T-cell (primary cell): ENCODE results near the gene SAPCD2. TPM values are rescaled to one million over a fixed set of nuclear protein-coding genes. Genes with fewer than 3 reads are reported as not detected.

Source experiments
- ATAC-seq, 4 experiments: fragments of 200-7000 bp in 3 of 4; fragments of 150-1000 bp in 1 of 4; cut with Tn5 transposase; replicated peaks in 1 of 4; 1 replicate in 3 of 4; 2 replicates in 1 of 4; pipeline ENCODE4 v1.10.0; 2021; ENCODE audit warnings: moderate library complexity in 3 of 4, mild to moderate bottlenecking in 2 of 4, moderate number of reproducible peaks in 1 of 4
- CTCF ChIA-PET, 2 donors: fragments of 300-600 bp; sonication (Branson Sonifier 250); formaldehyde crosslinking; loops; one replicate each; lab custom pipeline; 2022; ENCODE audit warnings: antibody characterized with exemption in 2 of 2; lab: Charles Lee
- POLR2A ChIA-PET, 2 donors: fragments of 300-600 bp; sonication (Branson Sonifier 250); formaldehyde crosslinking; loops; one replicate each; lab custom pipeline; 2022; ENCODE audit warnings: antibody characterized with exemption in 2 of 2; lab: Charles Lee
- DNase-seq, 35 experiments: peaks; one replicate each; pipeline versions ENCODE4 v3.0.0 to v3.0.0-alpha.2; 2013 to 2023
- H3K27ac ChIP-seq: one replicate; pipeline ENCODE4 v1.5.1; 2013; ENCODE audit warnings: low read length
- H3K27me3 ChIP-seq, 2 experiments: replicated peaks in 1 of 2; 1 replicate in 1 of 2; 2 replicates in 1 of 2; pipeline versions ENCODE4 v1.6.1 to v1.7.0; 2013; ENCODE audit warnings: low read length in 1 of 2, mixed read lengths in 1 of 2; ENCODE audit not compliant: control insufficient read depth in 2 of 2, insufficient read depth in 2 of 2; ENCODE audit errors: extremely low read depth in 1 of 2
- H3K36me3 ChIP-seq, 2 donors: 1 replicate in 1 of 2; 2 replicates in 1 of 2; pipeline versions ENCODE4 v1.6.1 to v1.7.0; 2013; ENCODE audit warnings: low read length in 1 of 2; ENCODE audit not compliant: control insufficient read depth in 2 of 2, insufficient read depth in 1 of 2; ENCODE audit errors: extremely low read depth in 1 of 2
- H3K4me1 ChIP-seq, 2 experiments: 1 replicate in 1 of 2; 2 replicates in 1 of 2; pipeline versions ENCODE4 v1.6.1 to v1.7.0; 2013; ENCODE audit warnings: low read length in 2 of 2, mixed read lengths in 1 of 2; ENCODE audit not compliant: insufficient read depth in 2 of 2, control insufficient read depth in 1 of 2; ENCODE audit errors: extremely low read depth in 1 of 2
- H3K4me3 ChIP-seq, 2 donors: 1 replicate in 1 of 2; 2 replicates in 1 of 2; pipeline versions ENCODE4 v1.5.1 to v1.7.0; 2013; ENCODE audit warnings: mild to moderate bottlenecking in 2 of 2, low read length in 1 of 2, moderate library complexity in 1 of 2; ENCODE audit not compliant: control insufficient read depth in 1 of 2; ENCODE audit errors: extremely low read depth in 1 of 2
- H3K9me3 ChIP-seq: 2 replicates; pipeline ENCODE4 v1.7.0; 2013
- H3K27ac Mint-ChIP-seq, 2 donors: one replicate each; pipeline ENCODE4 v1.8.0; 2020 to 2021; ENCODE audit warnings: mild to moderate bottlenecking in 2 of 2, mixed read lengths in 2 of 2
- H3K27me3 Mint-ChIP-seq, 2 donors: one replicate each; pipeline ENCODE4 v1.8.0; 2021 to 2022; ENCODE audit warnings: mixed read lengths in 2 of 2
- H3K36me3 Mint-ChIP-seq: one replicate; pipeline ENCODE4 v1.8.0; 2021; ENCODE audit warnings: mixed read lengths
- H3K4me1 Mint-ChIP-seq, 3 donors: one replicate each; pipeline ENCODE4 v1.8.0; 2020 to 2022; ENCODE audit warnings: mixed read lengths in 3 of 3, mild to moderate bottlenecking in 1 of 3
- H3K4me3 Mint-ChIP-seq, 3 donors: one replicate each; pipeline ENCODE4 v1.8.0; 2020 to 2022; ENCODE audit warnings: mild to moderate bottlenecking in 3 of 3, mixed read lengths in 3 of 3, moderate library complexity in 3 of 3
- H3K9me3 Mint-ChIP-seq, 3 donors: one replicate each; pipeline ENCODE4 v1.8.0; 2020 to 2022; ENCODE audit warnings: mixed read lengths in 3 of 3
- WGBS: methylation state at CpG from one replicate; pipeline ENCODE4 v1.1.5; 2013; ENCODE audit warnings: missing lambda C conversion rate; ENCODE audit not compliant: insufficient coverage; 5-methylcytosine and 5-hydroxymethylcytosine counted together
- total RNA-seq, 35 experiments: library from RNA in 6 of 35; stranded (reverse) in 6 of 35; fragments of 120-200 nt in 1 of 35; gene quantifications; one replicate each; pipeline versions ENCODE4 v1.2.1 to v1.2.4 and lab custom pipeline; 2013 to 2026

The SAPCD2 gene
- total RNA-seq, 5 donors from 2014 or later (not counting 1 experiment from before 2014, with no cell fraction given): 0.33 to 1.0 (median 0.83) TPM

DNA sequence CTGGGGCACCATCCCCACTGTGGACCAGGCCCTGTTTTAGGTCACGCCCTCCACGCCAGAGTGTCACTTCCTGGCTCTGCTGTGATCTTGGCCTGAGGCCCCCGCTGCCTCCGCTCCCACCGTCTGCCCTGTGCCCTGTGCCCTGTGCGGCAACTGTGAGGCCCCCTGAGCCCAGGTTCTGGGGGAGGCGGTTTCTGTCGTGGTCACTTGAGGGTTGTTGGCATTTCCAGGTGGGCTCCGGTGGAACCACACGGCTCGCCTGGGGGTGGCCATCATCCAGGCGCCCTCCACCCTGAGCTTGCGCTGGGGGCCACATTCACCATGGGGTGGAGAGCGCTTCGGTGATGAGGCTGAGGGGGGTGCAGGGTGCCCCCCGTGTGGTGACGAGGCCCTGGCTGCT is 37.6 kb upstream of the SAPCD2 start:
- Mint-ChIP-seq H3K27ac (no peak overlapping the region), H3K27me3 (no peaks in the 10 kb centered on the region), H3K4me1 (peaks cover 0 to 2% (median 0%) of the 10 kb centered on the region in 3 donors), H3K36me3 (peaks cover 10% of the 10 kb centered on the region), H3K9me3 (no peaks in the 10 kb centered on the region), H3K4me3 (no peak overlapping the region)
- H3K9me3 ChIP-seq: no peaks in the 10 kb centered on the region
- POLR2A ChIA-PET: no interaction called here
- peaks cover 0 to 13% of the 10 kb centered on the region in 2 experiments for H3K4me1 ChIP-seq
- no peak overlapping the region for H3K4me3 ChIP-seq
- DNase-seq: no peak
- H3K36me3 ChIP-seq: peaks cover 36 to 91% of the 10 kb centered on the region in 2 donors
- 97% methylated on average over 14 of the region's 17 CpGs for WGBS
- ATAC-seq: no peak
- H3K27me3 ChIP-seq: no peaks in the 10 kb centered on the region
- H3K27ac ChIP-seq: no peak overlapping the region
- CTCF ChIA-PET: no interaction called here

DNA sequence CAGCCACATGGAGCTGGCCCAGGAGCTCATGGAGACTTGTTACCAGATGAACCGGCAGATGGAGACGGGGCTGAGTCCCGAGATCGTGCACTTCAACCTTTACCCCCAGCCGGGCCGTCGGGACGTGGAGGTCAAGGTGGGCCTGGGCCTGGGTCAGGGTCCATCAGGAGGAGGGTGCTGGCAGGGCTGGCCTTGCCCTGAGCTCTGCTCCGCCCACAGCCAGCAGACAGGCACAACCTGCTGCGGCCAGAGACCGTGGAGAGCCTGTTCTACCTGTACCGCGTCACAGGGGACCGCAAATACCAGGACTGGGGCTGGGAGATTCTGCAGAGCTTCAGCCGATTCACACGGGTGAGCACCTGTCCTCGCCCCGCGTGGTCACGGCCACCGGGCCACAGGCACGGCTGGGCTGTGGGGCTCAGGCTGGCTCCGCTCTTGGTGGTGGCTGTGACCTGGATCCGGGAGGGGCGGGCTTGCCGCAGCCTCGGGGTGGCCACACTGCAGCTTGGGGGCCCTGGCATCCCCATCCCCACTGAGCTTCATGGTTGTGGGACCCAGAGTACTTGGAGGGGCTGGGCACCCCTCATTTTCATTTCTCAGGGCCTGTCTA is 37.1 kb upstream of the SAPCD2 start:
- ATAC-seq (no peak), DNase-seq (no peak)

DNA sequence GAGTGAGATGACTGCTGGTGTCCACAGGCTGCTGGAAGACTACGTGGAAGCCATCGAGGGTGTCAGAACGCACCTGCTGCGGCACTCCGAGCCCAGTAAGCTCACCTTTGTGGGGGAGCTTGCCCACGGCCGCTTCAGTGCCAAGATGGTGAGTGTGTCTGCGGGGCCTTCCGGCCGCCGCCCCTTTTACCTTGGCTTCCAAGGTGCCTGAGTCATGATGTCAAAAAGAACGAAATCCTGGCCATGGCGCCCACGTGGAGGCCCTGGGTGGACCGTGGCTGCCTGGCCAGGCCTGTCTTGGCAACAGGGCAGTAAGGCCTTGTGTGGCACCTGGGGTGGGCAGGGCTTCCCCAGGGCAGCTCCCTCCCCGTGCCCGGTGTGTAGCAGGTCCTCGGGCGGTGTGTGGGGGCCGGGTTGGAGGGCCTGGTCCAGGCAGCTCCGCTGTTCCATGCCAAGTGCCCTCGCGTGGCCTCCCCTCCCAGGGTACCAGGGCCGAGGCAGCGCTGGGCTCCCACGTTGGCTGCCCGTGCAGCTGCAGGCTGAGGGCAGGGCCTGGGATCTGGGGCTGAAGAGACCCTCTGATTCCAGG is 36.4 kb upstream of the SAPCD2 start:
- peaks cover 45 to 92% of the 10 kb centered on the region in 2 donors for H3K36me3 ChIP-seq
- Mint-ChIP-seq H3K4me1 (no peaks in the 10 kb centered on the region), H3K4me3 (no peak overlapping the region), H3K27me3 (no peaks in the 10 kb centered on the region), H3K36me3 (peaks cover 10% of the 10 kb centered on the region), H3K9me3 (no peaks in the 10 kb centered on the region), H3K27ac (no peak overlapping the region)
- H3K27ac ChIP-seq: no peak overlapping the region
- DNase-seq (no peak), ATAC-seq (no peak)
- ChIA-PET CTCF (no interaction called here), POLR2A (no interaction called here)
- no peaks in the 10 kb centered on the region for H3K27me3 ChIP-seq
- H3K9me3 ChIP-seq: no peaks in the 10 kb centered on the region
- 96% methylated on average over 26 of the region's 27 CpGs for WGBS
- no peak overlapping the region for H3K4me3 ChIP-seq
- H3K4me1 ChIP-seq: peaks cover 0 to 3% of the 10 kb centered on the region in 2 experiments

More for the DNA sequence above, 37.1 kb upstream of the SAPCD2 start:
- H3K9me3 ChIP-seq: no peaks in the 10 kb centered on the region
- POLR2A ChIA-PET: no interaction called here
- H3K27me3 ChIP-seq: no peaks in the 10 kb centered on the region
- H3K4me3 Mint-ChIP-seq: no peak overlapping the region
- H3K4me3 ChIP-seq: no peak overlapping the region
- peaks cover 10% of the 10 kb centered on the region for H3K36me3 Mint-ChIP-seq
- CTCF ChIA-PET: no interaction called here
- peaks cover 39 to 91% of the 10 kb centered on the region in 2 donors for H3K36me3 ChIP-seq
- no peak overlapping the region for H3K27ac Mint-ChIP-seq
- H3K4me1 ChIP-seq: peaks cover 0 to 7% of the 10 kb centered on the region in 2 experiments
- 96% methylated on average over 26 of the region's 27 CpGs for WGBS
- no peaks in the 10 kb centered on the region for H3K4me1 Mint-ChIP-seq
- H3K9me3 Mint-ChIP-seq: no peaks in the 10 kb centered on the region
- no peaks in the 10 kb centered on the region for H3K27me3 Mint-ChIP-seq
- H3K27ac ChIP-seq: no peak overlapping the region

DNA sequence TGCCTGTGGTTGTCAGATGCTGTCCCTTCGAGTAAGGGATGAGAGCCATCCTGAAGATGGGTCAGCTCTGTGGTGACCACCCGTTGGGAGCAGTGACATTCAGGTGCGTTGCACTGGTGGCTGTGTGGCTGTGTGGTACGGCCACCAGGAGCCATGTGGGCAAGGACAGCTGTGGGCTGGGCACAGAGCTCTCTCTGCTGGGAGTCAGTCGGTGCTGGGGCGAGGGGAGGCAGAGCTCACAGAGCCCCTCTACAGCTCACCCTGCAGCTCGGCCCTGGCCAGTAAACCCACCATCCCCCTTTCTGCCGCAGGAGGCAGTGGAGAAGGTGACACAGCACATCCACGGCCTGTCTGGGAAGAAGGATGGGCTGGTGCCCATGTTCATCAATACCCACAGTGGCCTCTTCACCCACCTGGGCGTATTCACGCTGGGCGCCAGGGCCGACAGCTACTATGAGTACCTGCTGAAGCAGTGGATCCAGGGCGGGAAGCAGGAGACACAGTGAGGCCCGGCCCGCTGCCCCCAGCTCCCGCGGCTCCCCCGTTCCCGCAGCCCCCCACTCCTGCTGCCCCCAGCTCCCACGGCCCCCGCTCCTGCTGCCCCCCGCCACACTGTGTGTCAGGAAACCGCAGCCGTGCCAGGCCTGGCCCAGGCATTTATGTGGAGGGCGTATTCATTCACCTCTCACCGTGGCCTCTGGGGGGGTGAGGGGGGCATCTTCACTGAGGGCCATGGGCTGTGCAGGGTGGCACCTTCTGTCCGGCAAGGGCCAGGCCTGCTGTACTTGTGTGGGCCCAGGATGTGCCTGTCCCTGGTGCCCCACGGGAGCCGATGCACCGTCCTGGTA is 35.7 kb upstream of the SAPCD2 start:
- H3K4me3 Mint-ChIP-seq: no peak overlapping the region
- Histone ChIP-seq H3K4me3 (no peak overlapping the region), H3K36me3 (peaks cover 52 to 96% of the 10 kb centered on the region in 2 donors), H3K27me3 (no peaks in the 10 kb centered on the region), H3K9me3 (no peaks in the 10 kb centered on the region), H3K27ac (no peak overlapping the region), H3K4me1 (peaks cover 0 to 3% of the 10 kb centered on the region in 2 experiments)
- no peaks in the 10 kb centered on the region for H3K4me1 Mint-ChIP-seq
- no peaks in the 10 kb centered on the region for H3K9me3 Mint-ChIP-seq
- POLR2A ChIA-PET: interaction anchor here in 1 of 2 donors (0.6 kb wide), 1 partner anchor 151 kb away, joined by 6 read pairs; no protein-coding TSS in a partner anchor
- 99% methylated on average over 21 of the region's 31 CpGs for WGBS
- ATAC-seq: no peak
- CTCF ChIA-PET: no interaction called here
- H3K27me3 Mint-ChIP-seq: no peaks in the 10 kb centered on the region
- DNase-seq: no peak
- H3K27ac Mint-ChIP-seq: no peak overlapping the region
- peaks cover 10% of the 10 kb centered on the region for H3K36me3 Mint-ChIP-seq

DNA sequence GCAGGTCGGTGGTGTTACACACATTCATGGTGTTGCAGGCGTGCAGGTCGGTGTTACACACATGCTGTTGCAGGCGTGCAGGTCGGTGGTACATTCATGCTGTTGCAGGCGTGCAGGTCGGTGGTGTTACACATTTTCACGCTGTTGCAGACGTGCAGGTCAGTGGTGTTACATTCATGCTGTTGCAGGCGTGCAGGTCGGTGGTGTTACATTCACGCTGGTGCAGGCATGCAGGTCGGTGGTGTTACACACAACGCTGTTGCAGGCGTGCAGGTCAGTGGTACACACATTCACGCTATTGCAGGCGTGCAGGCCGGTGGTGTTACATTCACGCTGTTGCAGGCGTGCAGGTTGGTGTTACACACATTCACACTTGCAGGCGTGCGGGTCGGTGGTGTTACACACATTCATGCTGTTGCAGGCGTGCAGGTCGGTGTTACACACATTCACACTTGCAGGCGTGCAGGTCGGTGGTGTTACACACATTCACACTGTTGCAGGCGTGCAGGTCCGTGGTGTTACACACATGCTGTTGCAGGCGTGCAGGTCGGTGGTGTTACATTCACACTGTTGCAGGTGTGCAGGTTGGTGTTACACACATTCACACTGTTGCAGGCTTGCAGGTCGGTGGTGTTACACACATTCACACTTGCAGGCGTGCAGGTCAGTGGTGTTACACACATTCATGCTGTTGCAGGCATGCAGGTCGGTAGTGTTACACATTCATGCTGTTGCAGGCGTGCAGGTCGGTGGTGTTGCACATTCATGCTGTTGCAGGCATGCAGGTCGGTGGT is 33.0 kb upstream of the SAPCD2 start:
- H3K36me3 Mint-ChIP-seq: peaks cover 11% of the 10 kb centered on the region
- no peak overlapping the region for H3K4me3 Mint-ChIP-seq
- no peaks in the 10 kb centered on the region for H3K27me3 ChIP-seq
- H3K4me1 Mint-ChIP-seq: no peaks in the 10 kb centered on the region
- no peak overlapping the region for H3K27ac ChIP-seq
- no peaks in the 10 kb centered on the region for H3K27me3 Mint-ChIP-seq
- peaks cover 53 to 90% of the 10 kb centered on the region in 2 donors for H3K36me3 ChIP-seq
- no peak for DNase-seq
- H3K27ac Mint-ChIP-seq: no peak overlapping the region
- ChIA-PET CTCF (no interaction called here), POLR2A (no interaction called here)
- WGBS: 91% methylated on average over 37 of the region's 37 CpGs
- no peak for ATAC-seq
- no peaks in the 10 kb centered on the region for H3K9me3 Mint-ChIP-seq
- H3K9me3 ChIP-seq: no peaks in the 10 kb centered on the region
- H3K4me1 ChIP-seq: peaks cover 0 to 3% of the 10 kb centered on the region in 2 experiments
- no peak overlapping the region for H3K4me3 ChIP-seq

DNA sequence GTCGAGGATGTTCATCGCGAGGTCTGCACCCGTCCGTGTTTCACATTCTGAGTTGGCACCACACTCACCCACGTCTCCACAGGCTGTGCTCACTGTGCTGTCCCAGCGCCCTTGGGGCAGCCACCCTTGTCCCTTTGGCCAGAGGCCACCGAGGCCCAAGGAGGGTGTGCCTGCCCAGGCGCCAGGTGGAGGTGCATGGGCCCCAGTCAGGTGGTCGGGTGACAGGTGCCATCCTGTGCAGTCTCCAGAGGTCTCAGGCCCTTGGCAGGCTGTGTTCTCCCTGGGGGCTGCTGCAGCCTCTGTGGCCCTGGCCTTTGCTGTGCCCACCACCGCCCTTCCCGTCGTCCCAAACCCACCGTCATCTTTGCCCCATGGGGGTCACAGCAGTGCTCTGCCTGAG is 28.9 kb upstream of the SAPCD2 start:
- Histone ChIP-seq H3K9me3 (no peaks in the 10 kb centered on the region), H3K27me3 (no peaks in the 10 kb centered on the region), H3K4me3 (no peak overlapping the region), H3K4me1 (peaks cover 6 to 28% of the 10 kb centered on the region in 2 experiments), H3K27ac (no peak overlapping the region), H3K36me3 (peaks cover 43 to 73% of the 10 kb centered on the region in 2 donors)
- Mint-ChIP-seq H3K9me3 (no peaks in the 10 kb centered on the region), H3K4me3 (no peak overlapping the region), H3K27ac (no peak overlapping the region), H3K36me3 (peaks cover 11% of the 10 kb centered on the region), H3K4me1 (peaks cover 16 to 20% (median 17%) of the 10 kb centered on the region in 3 donors), H3K27me3 (no peaks in the 10 kb centered on the region)
- DNase-seq (no peak), ATAC-seq (no peak)
- WGBS: 95% methylated on average over 13 of the region's 14 CpGs
- CTCF ChIA-PET: no interaction called here
- POLR2A ChIA-PET: no interaction called here
